HG02852 (cell line): ENCODE measurements around the gene MINDY3.
"Not testable (repeated sequence)": the region's sequence is repeated elsewhere in the genome, so short reads cannot be mapped to it uniquely, and the experiment has no call there.

Source experiments
- ATAC-seq: cut with Tn5 transposase; IDR thresholded peaks from one replicate; pipeline ENCODE4 v1.9.1; 2021; ENCODE audit warnings: mild to moderate bottlenecking, moderate library complexity; ENCODE audit not compliant: unreplicated experiment

Gene MINDY3

GRCh38 chr10:15857107-15857575 lies 3.2 kb downstream of the MINDY3 start:
- ATAC-seq: no peak

- ATAC-seq: no peak
These were observed 3.8 kb downstream of the MINDY3 start for GRCh38 chr10:15856328-15857015.

- no peak for ATAC-seq
These were observed 6.5 kb downstream of the MINDY3 start for GRCh38 chr10:15853800-15854199.

DNA sequence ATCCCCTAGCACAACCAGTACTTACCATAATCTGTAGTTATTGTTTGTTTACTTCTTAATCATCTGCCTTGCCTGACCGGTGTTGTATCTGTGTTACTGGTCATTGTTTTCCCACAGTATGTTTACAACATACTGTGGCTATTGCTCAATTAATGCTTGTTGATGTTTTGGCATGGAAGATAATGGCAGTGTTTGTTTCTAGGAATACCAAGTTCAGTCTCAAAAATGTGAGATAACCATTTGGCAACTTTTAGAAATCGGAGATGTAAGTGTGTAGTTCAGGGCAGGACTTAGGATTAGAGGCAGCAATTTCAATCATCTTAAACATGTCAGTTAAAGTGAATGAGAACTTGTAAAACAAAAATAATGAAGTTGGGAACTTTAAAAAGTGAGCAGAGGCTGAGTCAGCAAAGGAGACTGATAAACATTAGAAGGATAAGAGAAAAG lies 8.2 kb downstream of the MINDY3 start:
- no peak for ATAC-seq

DNA sequence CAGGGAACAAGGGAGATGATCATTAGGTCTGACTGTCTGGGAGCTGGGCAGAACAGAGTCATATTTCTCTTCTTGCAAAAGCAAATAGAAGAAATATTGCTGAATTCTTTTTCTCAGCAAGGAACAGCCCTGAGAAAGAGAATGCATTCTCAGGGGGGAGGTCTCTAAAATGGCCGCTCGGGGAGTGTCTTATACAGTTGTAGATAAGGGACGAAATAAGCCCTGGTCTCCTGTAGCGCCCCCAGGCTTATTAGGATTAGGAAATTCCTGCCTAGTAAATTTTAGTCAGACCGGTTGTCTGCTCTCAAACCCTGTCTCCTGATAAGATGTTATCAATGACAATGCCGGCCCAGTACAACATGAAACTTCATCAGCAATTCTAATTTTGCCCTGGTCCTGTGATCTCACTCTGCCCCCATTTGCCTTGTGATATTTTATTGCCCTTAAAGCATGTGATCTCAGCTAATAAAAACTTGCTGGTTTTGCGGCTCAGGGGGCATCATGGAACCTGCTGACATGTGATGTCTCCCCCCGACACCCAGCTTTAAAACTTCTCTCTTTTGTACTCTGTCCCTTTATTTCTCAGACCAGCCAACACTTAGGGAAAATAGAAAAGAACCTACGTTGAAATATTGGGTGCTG lies 9.8 kb downstream of the MINDY3 start:
- not testable (repeated sequence) for ATAC-seq

DNA sequence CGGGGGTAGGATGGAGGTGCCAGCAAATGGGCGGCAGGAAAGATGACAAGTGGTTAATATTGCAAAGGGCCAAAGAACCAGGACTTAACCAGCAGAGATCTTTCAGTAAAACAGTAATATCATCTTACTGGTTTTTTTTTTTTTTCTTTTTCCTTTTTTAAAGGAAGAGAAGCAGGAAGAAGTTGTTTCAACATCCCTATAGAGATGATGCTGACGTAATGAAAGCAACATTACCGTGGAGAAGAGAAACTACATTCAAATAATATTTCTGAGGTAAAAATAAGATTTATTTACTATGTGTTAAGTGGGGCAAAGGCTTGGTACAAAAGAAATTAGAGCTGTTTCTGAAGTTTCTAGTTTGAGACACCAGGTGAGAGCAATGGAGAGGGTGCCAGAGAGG lies 11.0 kb downstream of the MINDY3 start:
- no peak for ATAC-seq

DNA sequence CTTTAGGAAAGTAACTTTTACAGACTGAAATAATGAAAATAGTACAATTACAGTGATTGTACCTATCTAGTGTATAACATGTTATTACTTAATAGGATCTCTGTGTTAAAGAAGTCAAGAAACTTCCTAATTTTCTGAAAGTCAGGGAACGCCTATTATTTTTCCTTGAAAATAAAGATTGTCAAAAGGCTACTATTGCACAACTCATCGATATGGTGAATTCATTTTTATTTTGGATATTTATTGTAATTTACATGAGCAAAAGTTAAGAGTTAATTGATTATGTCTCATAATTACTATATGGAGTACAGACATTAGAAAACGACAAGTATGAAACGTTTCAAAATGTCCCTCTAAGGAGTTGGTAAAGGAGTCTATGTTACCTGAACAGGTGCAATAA lies 12.8 kb downstream of the MINDY3 start:
- no peak for ATAC-seq

- ATAC-seq: no peak
These were observed 15.8 kb downstream of the MINDY3 start for GRCh38 chr10:15844517-15844916.

- ATAC-seq: no peak
These were observed 16.6 kb downstream of the MINDY3 start for GRCh38 chr10:15843695-15844094.

- no peak for ATAC-seq
These were observed 17.6 kb downstream of the MINDY3 start for GRCh38 chr10:15842556-15843169.

DNA sequence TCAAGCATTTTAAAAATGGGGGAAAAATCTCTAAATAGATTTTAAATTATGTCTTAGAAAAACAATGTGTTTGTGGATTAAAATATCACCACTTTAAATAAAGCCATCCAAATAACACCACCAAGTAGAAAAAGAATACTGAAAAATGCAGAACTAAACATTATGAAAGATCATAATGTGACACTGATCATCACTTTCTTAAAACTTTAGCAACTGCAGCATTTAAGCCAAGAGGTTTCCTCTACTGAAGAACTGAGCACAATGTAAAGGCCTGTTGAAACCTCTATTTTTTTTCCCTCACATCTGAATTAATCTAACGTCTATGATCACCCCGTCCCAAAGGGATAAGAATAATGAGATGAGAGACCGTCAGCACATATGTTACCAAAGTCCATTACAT lies 18.6 kb downstream of the MINDY3 start:
- ATAC-seq: no peak

DNA sequence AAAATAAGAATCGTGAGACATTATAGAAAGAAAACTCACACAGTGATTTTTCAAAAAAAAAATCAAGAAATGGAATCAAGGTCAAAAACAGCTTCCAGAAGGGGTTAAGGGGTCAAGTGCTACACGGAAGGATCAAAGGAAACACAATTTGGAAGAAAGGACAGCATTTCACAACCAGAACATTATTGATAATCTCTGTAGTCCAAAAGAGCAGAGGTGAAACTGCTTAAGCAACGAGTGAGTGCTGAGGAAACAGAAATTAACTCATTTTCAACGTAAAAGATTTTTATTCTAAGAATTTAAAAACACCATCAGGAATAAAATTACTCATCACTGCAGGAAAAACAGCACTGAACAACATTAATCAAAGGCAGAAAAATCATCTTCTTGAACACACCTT lies 23.5 kb downstream of the MINDY3 start:
- ATAC-seq: no peak

GRCh38 chr10:15829495-15829894 lies 30.8 kb downstream of the MINDY3 start:
- ATAC-seq: no peak

DNA sequence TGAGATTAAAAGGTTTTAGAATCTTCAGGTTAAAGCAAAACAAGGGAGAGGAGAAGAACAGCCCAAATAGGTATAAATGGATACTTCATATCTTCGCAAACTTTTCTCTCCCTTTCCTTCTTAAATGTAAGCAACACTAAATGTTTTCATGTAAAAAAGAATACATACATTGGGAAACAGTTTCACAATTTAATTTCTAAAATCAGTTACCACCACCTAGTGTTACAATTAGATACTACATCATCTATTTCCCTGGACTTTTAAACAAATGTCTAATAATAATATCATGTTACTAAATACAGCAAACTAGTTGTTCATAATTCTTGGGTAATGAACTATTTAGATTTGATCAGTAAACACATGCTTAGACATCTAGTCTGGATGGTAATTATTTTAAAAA lies 35.8 kb downstream of the MINDY3 start:
- ATAC-seq: no peak

GRCh38 chr10:15822131-15822530 lies 38.2 kb downstream of the MINDY3 start:
- ATAC-seq: no peak

DNA sequence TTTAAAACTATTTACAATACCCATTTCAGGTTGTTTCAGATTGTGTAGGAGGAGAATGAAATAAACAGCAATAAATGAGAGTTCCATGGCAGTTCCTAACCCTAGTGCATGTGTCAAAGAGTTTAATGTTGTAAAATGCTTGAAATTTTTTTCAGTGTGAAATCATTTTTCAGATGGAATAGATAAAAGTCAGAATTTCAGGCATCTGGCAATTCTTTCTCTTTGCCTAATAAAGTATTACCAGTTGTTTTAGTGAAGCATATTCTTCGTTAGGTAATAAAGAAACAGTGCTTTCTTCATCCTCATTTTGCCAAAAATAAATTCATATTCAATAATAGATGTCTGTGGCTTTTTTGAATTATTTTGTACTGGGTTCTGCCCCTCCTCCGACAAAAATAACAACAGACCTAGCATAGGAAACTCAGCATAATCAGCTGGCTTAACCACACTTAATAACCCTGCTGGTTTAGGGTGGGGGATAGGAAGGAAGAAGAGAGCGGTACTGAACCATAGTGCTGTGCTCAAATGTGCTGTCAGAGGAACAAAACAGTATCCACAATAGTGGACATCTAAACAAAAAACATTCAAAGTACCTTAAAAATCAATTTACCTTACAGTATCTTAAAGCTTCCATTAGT lies 39.1 kb downstream of the MINDY3 start:
- no peak for ATAC-seq

DNA sequence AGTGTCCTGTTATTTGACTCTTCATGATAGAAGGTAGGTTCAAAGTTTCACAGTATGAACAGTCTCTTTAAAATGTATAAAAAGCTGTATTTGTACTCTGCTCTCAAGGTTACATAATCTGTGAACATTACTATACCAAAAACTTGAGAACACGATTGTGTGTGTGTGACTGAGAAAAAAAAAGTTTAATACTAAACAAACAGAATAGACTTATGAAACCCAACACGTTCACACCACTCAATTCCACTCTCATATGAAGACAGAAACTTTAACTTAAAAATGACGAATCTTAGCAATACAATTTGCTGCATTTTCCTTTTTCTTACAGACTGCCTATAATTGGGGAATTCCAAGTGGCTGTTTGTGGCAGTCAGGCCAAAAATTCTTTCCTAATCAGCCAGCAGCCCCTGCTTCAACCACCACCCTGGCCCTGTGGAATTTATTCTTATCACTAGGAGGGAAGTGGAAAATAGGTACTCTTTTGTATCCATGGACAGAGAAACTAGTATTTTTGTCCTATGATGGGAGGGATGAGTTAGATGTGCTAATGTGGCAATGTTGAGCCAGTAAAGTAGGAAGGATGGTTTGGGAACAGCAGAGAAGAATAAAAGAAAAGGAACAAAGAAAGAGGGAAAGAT lies 42.8 kb downstream of the MINDY3 start:
- ATAC-seq: no peak

- ATAC-seq: no peak
These were observed 44.9 kb downstream of the MINDY3 start for GRCh38 chr10:15815242-15815885.

GRCh38 chr10:15814565-15814964 lies 45.7 kb downstream of the MINDY3 start:
- ATAC-seq: peak; percentile 76

DNA sequence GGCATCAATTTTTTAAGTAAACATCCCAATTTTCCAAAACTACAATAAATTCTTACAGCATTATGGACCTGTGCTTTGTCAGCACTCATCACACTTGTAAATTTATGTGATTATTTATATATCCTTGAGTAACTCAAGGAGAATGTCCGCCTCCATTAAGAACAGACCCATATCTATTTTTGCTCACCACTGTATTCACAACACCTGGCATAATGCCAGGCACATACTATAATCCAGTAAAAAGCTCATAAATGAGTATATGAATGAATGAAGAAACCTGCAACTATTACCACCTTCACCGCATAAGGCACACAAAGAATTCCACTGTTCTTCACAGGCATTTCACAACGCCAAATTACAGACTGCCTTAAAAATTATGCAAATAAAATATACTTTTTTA lies 46.9 kb downstream of the MINDY3 start:
- ATAC-seq: no peak

DNA sequence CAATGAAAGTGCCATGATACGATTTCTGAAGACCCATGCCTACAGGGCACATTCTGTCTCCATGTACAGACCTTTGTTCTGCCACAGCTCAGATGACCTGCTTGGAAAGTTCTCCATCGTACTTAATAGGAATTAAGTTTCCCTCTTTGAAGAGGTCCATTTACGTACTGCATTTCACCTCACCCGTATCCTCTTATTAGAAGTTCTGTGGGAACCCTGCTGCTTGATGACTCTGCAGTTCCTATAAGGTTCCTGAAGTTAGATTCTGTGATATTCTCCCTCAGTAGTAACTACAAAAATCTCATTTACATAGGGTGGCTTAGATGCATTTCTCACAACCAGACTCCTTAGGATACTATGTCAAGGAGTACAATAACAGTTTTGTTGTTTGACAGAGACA lies 50.9 kb downstream of the MINDY3 start:
- no peak for ATAC-seq
